Hepatocyte (in vitro differentiated cells): ENCODE measurements around the gene ADAM15. TPM values are rescaled to one million over a fixed set of nuclear protein-coding genes. Genes with fewer than 3 reads are reported as not detected.
A peak's percentile ranks its signal among the peaks of the same experiment; 100 is the strongest.

Source experiments
- DNase-seq: peaks from one replicate; pipeline ENCODE4 v3.0.0-alpha.2; 2016; ENCODE audit warnings: low spot score
- H2AFZ ChIP-seq: fragments of 200-600 bp; sonication (generic); 2 replicates; pipeline ENCODE4 v1.6.0; 2016; ENCODE audit warnings: antibody characterized with exemption, mild to moderate bottlenecking
- H3K27ac ChIP-seq: fragments of 200-600 bp; sonication (generic); 2 replicates; pipeline ENCODE4 v1.5.1; 2016; ENCODE audit warnings: mild to moderate bottlenecking
- H3K27me3 ChIP-seq: fragments of 200-600 bp; sonication (generic); 2 replicates; pipeline ENCODE4 v1.6.1; 2016
- H3K36me3 ChIP-seq: fragments of 200-600 bp; sonication (generic); replicated peaks from 2 replicates; pipeline ENCODE4 v1.5.1; 2016; ENCODE audit warnings: low read depth; ENCODE audit not compliant: insufficient read depth
- H3K4me1 ChIP-seq: fragments of 200-600 bp; sonication (generic); 2 replicates; pipeline ENCODE4 v1.5.1; 2016; ENCODE audit warnings: mild to moderate bottlenecking, moderate library complexity; ENCODE audit not compliant: insufficient read depth
- H3K4me2 ChIP-seq: fragments of 200-600 bp; sonication (generic); 2 replicates; pipeline ENCODE4 v1.6.0; 2016
- H3K4me3 ChIP-seq: fragments of 200-600 bp; sonication (generic); 2 replicates; pipeline ENCODE4 v1.5.1; 2016; ENCODE audit warnings: mild to moderate bottlenecking
- H3K79me2 ChIP-seq: fragments of 200-600 bp; sonication (generic); 2 replicates; pipeline ENCODE4 v1.6.0; 2017; ENCODE audit warnings: mild to moderate bottlenecking
- H3K9me2 ChIP-seq: fragments of 200-600 bp; sonication (generic); replicated peaks from 2 replicates; pipeline ENCODE4 v1.6.0; 2017; ENCODE audit warnings: mild to moderate bottlenecking; ENCODE audit not compliant: insufficient read depth
- H3K9me3 ChIP-seq: fragments of 200-600 bp; sonication (generic); 2 replicates; pipeline ENCODE4 v1.5.1; 2016; ENCODE audit warnings: low read depth, mild to moderate bottlenecking
- H4K20me1 ChIP-seq: fragments of 200-600 bp; sonication (generic); 2 replicates; pipeline ENCODE4 v1.6.0; 2016; ENCODE audit warnings: mild to moderate bottlenecking; ENCODE audit not compliant: insufficient read depth, poor library complexity, severe bottlenecking
- CTCF ChIP-seq: fragments of 200-600 bp; sonication (generic); IDR thresholded peaks from 2 replicates; pipeline ENCODE4 v1.5.1; 2016; ENCODE audit warnings: antibody characterized with exemption, mild to moderate bottlenecking; ENCODE audit not compliant: poor library complexity
- EZH2 ChIP-seq: fragments of 200-600 bp; sonication (generic); IDR thresholded peaks from 2 replicates; pipeline ENCODE4 v1.6.1; 2016; ENCODE audit warnings: antibody characterized with exemption, mild to moderate bottlenecking, borderline replicate concordance
- EZH2phosphoT487 ChIP-seq: fragments of 200-600 bp; sonication (generic); IDR thresholded peaks from one replicate; pipeline ENCODE4 v1.6.1; 2018; ENCODE audit warnings: antibody characterized with exemption, mild to moderate bottlenecking, low read depth, moderate library complexity; ENCODE audit not compliant: unreplicated experiment, severe bottlenecking
- WGBS: methylation state at CpG from one replicate; pipeline ENCODE4 v1.1.6; 2016; ENCODE audit warnings: low lambda C conversion rate; ENCODE audit errors: missing lambda C conversion rate; 5-methylcytosine and 5-hydroxymethylcytosine counted together
- polyA plus RNA-seq: library from polyadenylated mRNA; unstranded; fragments of >200 nt; fragmentation: Nextera tagmentation; extraction: Ambion mirVana; gene quantifications from 2 replicates; pipeline ENCODE4 v1.2.1, GENCODE V29; 2016
- total RNA-seq: library from RNA; depleted of rRNA; stranded (reverse); fragments of >200 nt; gene quantifications from 2 replicates; pipeline ENCODE4 v1.2.3, GENCODE V29; 2014

Gene ADAM15
- total and polyA plus RNA-seq, 2 experiments from 2014 or later, result 55.7 to 108 TPM

GRCh38 chr1:155011437-155012025 lies 39.6 kb upstream of the ADAM15 start:
- Histone ChIP-seq H3K4me1 (peaks cover 31% of the 10 kb centered on the region), H3K36me3 (no peaks in the 10 kb centered on the region), H3K27me3 (no peaks in the 10 kb centered on the region), H3K4me3 (no peak overlapping the region), H2AFZ (no peak overlapping the region), H3K4me2 (peak overlapping the region; percentile 29), H4K20me1 (peaks cover 8% of the 10 kb centered on the region), H3K27ac (peak overlapping the region; percentile 20), H3K79me2 (peaks cover 55% of the 10 kb centered on the region), H3K9me2 (no peaks in the 10 kb centered on the region), H3K9me3 (no peaks in the 10 kb centered on the region)
- WGBS, result 96% methylated on average over 5 of the region's 6 CpGs
- TF ChIP-seq EZH2phosphoT487 (no peak), EZH2 (no peak), CTCF (no peak)
- no peak for DNase-seq

GRCh38 chr1:155012026-155012546 lies 39.0 kb upstream of the ADAM15 start:
- Histone ChIP-seq H3K9me2 (no peaks in the 10 kb centered on the region), H3K4me1 (peaks cover 34% of the 10 kb centered on the region), H3K79me2 (peaks cover 50% of the 10 kb centered on the region), H3K9me3 (no peaks in the 10 kb centered on the region), H3K4me3 (no peak overlapping the region), H3K36me3 (no peaks in the 10 kb centered on the region), H2AFZ (no peak overlapping the region), H3K4me2 (peak overlapping the region; percentile 29), H4K20me1 (peaks cover 8% of the 10 kb centered on the region), H3K27me3 (no peaks in the 10 kb centered on the region), H3K27ac (peak overlapping the region; percentile 48)
- peak; percentile 67 for DNase-seq
- WGBS, result 34% methylated on average over 5 of the region's 9 CpGs
- no peak for TF ChIP-seq EZH2phosphoT487
- no peak for TF ChIP-seq EZH2
- TF ChIP-seq CTCF, result no peak

- DNase-seq, result no peak
- peaks cover 8% of the 10 kb centered on the region for H4K20me1 ChIP-seq
- H3K27ac ChIP-seq, result no peak overlapping the region
- H3K9me3 ChIP-seq, result no peaks in the 10 kb centered on the region
- H3K27me3 ChIP-seq, result no peaks in the 10 kb centered on the region
- WGBS, result 94% methylated on average over 3 of the region's 3 CpGs
- H3K79me2 ChIP-seq, result peaks cover 41% of the 10 kb centered on the region
- no peaks in the 10 kb centered on the region for H3K9me2 ChIP-seq
- TF ChIP-seq EZH2, result no peak
- no peak for TF ChIP-seq CTCF
- TF ChIP-seq EZH2phosphoT487, result no peak
- H3K4me3 ChIP-seq, result no peak overlapping the region
- H3K4me2 ChIP-seq, result no peak overlapping the region
- no peaks in the 10 kb centered on the region for H3K36me3 ChIP-seq
- H3K4me1 ChIP-seq, result peaks cover 37% of the 10 kb centered on the region
- no peak overlapping the region for H2AFZ ChIP-seq
Measured at GRCh38 chr1:155012776-155013602, 38.1 kb upstream of the ADAM15 start.
